ENCODE results near the gene PDE9A. TPM values are rescaled to one million over a fixed set of nuclear protein-coding genes. Genes with fewer than 3 reads are reported as not detected.

The PDE9A gene
- polyA plus RNA-seq, 1 experiment: 0.14 TPM

DNA sequence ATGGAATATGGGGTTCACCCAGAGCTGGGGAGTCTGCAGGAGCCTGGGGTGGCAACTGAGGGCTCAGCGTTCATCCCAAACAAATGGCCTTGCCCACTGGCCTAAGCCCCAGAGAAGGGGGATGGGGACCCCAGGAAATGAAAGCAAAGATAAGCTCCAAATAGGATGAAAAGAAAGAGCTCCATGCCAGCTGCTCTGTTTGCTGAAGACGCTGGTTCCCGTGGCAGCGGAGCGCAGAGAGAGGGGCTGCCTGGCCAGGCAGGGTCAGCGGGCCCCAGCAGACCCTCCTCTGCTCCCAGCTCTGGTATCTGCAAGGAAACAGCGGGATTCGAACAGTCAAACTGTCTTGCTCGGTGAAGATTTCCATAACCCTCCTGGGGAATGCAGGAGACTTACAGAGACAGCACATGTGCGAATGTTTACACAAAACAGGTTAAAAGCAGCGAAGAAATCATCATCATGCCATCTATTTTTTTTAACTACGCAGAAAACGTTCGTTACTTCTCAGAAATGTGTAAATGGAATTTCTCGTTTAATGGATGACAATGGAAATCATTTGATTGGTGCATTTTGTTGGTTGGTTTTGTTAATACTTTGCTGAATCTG lies 94.4 kb downstream of the PDE9A start:
- ChIA-PET CTCF (no interaction called here), POLR2A (no interaction called here)
- Histone ChIP-seq H3K9me3 (ENCODE audit: control insufficient read depth, insufficient read depth, low read length) (no peaks in the 10 kb centered on the region; the same call in 1 of the 2 replicates), H3K27me3 (ENCODE audit: control insufficient read depth, insufficient read depth, low read length) (peaks cover 4% of the 10 kb centered on the region), H3K4me3 (ENCODE audit: low read depth, low read length) (no peak overlapping the region), H3K27ac (ENCODE audit: low read depth, low read length) (no peak overlapping the region)
- no peak for DNase-seq (ENCODE audit: low read depth, low spot score)
- TF ChIP-seq, protein P1, sequence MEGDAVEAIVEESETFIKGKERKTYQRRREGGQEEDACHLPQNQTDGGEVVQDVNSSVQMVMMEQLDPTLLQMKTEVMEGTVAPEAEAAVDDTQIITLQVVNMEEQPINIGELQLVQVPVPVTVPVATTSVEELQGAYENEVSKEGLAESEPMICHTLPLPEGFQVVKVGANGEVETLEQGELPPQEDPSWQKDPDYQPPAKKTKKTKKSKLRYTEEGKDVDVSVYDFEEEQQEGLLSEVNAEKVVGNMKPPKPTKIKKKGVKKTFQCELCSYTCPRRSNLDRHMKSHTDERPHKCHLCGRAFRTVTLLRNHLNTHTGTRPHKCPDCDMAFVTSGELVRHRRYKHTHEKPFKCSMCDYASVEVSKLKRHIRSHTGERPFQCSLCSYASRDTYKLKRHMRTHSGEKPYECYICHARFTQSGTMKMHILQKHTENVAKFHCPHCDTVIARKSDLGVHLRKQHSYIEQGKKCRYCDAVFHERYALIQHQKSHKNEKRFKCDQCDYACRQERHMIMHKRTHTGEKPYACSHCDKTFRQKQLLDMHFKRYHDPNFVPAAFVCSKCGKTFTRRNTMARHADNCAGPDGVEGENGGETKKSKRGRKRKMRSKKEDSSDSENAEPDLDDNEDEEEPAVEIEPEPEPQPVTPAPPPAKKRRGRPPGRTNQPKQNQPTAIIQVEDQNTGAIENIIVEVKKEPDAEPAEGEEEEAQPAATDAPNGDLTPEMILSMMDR (IDR thresholded peaks at IDR 0.05; ENCODE audit: low read depth, low read length): no peak

DNA sequence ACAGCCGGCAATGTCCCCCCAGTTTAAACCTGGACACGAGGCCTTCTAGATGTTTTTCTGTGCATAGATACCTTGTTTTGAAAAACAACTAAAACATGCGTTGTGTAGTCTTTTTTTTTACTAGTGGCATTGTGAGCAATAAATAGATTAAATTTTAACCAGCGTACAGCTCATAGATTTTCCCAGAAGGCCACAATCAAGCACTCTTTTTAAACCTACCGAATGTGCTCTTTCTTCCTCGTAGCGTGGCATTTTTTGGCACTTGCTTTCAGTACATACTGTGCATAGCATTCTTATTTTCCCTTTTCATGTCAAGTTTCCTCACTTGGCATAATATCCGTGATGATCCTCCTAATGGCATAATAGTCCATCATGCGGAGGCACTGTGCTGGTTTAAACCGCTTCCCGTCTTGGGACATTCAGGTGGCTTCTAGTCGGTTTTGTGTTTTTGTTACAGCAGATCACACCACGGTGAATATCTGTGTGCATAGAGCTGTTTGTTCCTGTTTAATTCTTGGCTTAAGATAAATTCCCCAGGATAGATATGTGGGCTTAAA lies 95.3 kb downstream of the PDE9A start:
- ChIA-PET CTCF (no interaction called here), POLR2A (no interaction called here)
- no peaks in the 10 kb centered on the region; the same call in 1 of the 2 replicates for H3K9me3 ChIP-seq (ENCODE audit: control insufficient read depth, insufficient read depth, low read length)
- peaks cover 4% of the 10 kb centered on the region for H3K27me3 ChIP-seq (ENCODE audit: control insufficient read depth, insufficient read depth, low read length)
- H3K4me3 ChIP-seq (ENCODE audit: low read depth, low read length): no peak overlapping the region
- H3K27ac ChIP-seq (ENCODE audit: low read depth, low read length): no peak overlapping the region
- DNase-seq (ENCODE audit: low read depth, low spot score): no peak
- TF ChIP-seq, protein P1 (IDR thresholded peaks at IDR 0.05; ENCODE audit: low read depth, low read length): no peak

DNA sequence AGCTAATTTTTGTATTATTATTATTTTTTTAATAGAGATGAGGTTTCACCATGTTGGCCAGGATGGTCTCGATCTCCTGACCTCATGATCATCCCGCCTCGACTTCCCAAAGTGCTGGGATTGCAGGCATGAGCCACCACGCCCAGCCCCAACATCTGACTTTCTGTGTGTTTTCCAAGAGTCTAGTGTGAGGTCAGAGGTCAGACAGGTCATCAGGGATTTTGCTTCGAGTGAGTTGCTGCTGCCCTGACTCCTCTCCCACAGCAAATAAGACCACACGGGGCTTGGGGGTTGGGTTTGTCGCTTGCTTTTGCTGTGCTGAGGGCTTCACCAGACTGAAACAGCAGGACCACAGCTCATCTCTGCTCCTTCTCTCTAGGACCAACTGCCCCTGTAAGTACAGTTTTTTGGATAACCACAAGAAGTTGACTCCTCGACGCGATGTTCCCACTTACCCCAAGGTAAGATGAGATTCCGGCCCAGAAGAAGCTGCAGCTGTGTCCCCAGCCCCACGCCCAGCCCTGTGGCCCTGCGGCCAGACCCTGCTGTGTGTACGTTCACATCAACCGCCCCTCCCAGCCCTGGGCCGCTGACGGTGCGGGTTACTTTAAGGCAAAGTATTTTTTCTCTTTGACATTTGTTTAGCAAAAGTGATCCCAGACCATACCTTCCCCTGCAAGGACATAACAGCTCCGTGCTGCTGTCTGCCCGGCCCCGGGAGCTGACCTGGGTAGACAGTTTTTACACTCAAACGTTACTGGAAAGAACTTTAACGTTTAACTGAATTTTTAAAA lies 97.5 kb downstream of the PDE9A start:
- DNase-seq (ENCODE audit: low read depth, low spot score): no peak
- TF ChIP-seq, protein P1 (IDR thresholded peaks at IDR 0.05; ENCODE audit: low read depth, low read length): no peak
- Histone ChIP-seq H3K27me3 (ENCODE audit: control insufficient read depth, insufficient read depth, low read length) (peaks cover 4% of the 10 kb centered on the region), H3K9me3 (ENCODE audit: control insufficient read depth, insufficient read depth, low read length) (no peaks in the 10 kb centered on the region), H3K27ac (ENCODE audit: low read depth, low read length) (no peak overlapping the region), H3K4me3 (ENCODE audit: low read depth, low read length) (no peak overlapping the region)
- POLR2A ChIA-PET: no interaction called here
- CTCF ChIA-PET: no interaction called here

DNA sequence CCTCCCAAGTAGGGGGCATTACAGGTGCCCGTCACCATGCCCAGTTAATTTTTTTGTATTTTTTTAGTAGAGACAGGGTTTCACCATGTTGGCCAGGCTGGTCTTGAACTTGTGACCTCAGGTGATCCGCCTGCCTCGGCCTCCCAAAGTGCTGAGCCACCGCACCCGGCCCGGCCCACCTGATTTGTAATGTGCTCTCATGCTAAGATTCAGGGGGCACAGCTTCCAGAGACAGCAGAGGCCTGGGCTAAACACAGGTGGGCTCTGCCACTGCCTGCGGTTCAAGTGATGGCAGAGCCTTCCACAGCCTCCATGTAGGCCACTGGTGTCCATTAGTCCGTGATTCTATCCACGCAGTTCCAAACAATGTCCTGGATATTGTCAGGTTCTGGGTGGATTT lies 98.4 kb downstream of the PDE9A start:
- Histone ChIP-seq H3K9me3 (ENCODE audit: control insufficient read depth, insufficient read depth, low read length) (no peaks in the 10 kb centered on the region; the same call in 1 of the 2 replicates), H3K4me3 (ENCODE audit: low read depth, low read length) (no peak overlapping the region), H3K27me3 (ENCODE audit: control insufficient read depth, insufficient read depth, low read length) (peaks cover 4% of the 10 kb centered on the region), H3K27ac (ENCODE audit: low read depth, low read length) (no peak overlapping the region)
- CTCF ChIA-PET: no interaction called here
- no peak for DNase-seq (ENCODE audit: low read depth, low spot score)
- POLR2A ChIA-PET: no interaction called here
- TF ChIP-seq, protein P1 (IDR thresholded peaks at IDR 0.05; ENCODE audit: low read depth, low read length): no peak

DNA sequence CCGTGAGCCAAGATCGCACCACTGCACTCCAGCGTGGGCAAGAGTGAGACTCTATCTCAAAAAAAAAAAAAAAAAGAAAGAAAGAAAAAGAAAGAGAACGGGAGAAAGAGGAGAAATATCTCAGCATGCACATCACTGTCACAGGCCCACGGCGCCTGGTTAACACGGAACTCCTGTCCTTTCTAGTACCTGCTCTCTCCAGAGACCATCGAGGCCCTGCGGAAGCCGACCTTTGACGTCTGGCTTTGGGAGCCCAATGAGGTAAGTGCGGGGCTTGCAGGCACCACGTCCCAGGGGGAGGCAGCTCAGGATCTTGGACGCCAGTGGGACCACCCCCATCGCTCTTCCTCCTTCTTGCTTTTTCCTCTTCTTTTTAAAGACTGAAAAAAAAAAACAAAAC lies 100.4 kb downstream of the PDE9A start:
- DNase-seq (ENCODE audit: low read depth, low spot score): no peak
- ChIA-PET CTCF (no interaction called here), POLR2A (no interaction called here)

More for the DNA sequence above, 100.4 kb downstream of the PDE9A start:
- no peaks in the 10 kb centered on the region; the same call in 1 of the 2 replicates for H3K9me3 ChIP-seq (ENCODE audit: control insufficient read depth, insufficient read depth, low read length)
- TF ChIP-seq, protein P1 (IDR thresholded peaks at IDR 0.05; ENCODE audit: low read depth, low read length): no peak
- H3K27me3 ChIP-seq (ENCODE audit: control insufficient read depth, insufficient read depth, low read length): no peaks in the 10 kb centered on the region
- no peak overlapping the region for H3K4me3 ChIP-seq (ENCODE audit: low read depth, low read length)
- no peak overlapping the region for H3K27ac ChIP-seq (ENCODE audit: low read depth, low read length)
